GM21447 (cell line): ENCODE measurements around the gene WDR20.
"Not testable (repeated sequence)": the region's sequence is repeated elsewhere in the genome, so short reads cannot be mapped to it uniquely, and the experiment has no call there.

Source experiments
- ATAC-seq: cut with Tn5 transposase; IDR thresholded peaks from one replicate; pipeline ENCODE4 v1.9.1; 2021; ENCODE audit not compliant: unreplicated experiment

Gene WDR20

DNA sequence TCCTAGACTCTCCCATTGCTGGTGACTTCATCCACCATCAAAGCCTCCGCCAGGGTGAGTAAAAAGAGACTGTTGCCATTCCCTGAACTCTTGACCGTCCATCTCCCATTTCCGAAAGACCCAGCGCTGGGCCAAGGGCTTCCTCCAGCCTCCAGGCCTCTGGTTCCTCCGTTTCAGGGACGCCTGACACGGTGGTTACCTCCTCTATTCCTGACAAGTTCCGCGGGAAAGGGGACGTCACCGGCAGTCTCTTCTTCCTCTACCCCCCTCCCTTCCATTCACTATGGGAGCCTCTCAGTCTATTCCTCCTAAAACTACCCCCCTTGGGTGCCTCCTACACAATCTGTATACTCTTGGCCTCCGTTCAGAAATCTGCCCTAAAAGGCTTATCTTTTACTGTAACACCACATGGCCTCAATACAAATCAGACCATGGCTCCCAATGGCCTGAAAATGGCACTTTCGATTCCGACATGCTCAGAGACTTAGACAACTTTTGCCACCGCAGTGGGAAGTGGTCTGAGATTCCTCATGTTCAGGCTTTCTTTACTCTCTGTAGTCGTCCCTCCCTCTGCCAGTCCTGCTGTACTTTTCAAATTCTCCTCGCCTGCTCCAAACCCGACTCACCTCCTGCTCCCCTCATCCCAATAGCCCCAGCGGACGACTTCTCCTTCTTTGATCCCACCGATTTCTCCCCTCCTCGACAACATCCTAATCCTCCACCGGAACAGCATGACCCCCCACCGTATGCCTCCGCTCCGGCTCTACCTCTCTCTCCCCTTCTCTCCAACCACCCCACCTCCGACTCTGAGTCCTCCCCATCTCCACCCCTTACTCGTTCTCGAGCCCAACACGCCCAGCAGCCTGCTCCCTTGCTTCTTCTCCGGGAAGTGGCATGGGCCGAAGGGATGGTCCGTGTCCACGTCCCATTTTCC is 94.9 kb downstream of the WDR20 start:
- no peak for ATAC-seq

GRCh38 chr14:102235275-102235897 is 95.7 kb downstream of the WDR20 start:
- no peak for ATAC-seq

GRCh38 chr14:102236026-102236425 is 96.3 kb downstream of the WDR20 start:
- no peak for ATAC-seq

DNA sequence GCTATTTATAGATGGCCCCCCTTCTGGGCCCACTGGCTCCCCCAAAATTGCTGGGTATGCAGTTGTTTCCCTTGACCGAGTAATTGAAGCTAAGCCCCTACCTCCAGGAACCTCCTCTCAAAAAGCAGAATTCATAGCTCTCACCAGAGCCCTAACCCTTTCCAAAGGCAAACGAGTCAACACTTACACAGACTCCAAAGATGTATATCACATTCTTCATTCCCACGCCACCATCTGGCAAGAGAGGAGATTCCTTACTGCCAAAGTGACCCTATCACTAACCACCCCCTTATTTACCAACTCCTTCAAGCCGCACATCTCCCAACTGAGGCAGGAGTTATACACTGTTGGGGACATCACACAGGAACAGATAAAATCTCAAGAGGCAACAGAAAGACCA is 98.4 kb downstream of the WDR20 start:
- no peak for ATAC-seq

DNA sequence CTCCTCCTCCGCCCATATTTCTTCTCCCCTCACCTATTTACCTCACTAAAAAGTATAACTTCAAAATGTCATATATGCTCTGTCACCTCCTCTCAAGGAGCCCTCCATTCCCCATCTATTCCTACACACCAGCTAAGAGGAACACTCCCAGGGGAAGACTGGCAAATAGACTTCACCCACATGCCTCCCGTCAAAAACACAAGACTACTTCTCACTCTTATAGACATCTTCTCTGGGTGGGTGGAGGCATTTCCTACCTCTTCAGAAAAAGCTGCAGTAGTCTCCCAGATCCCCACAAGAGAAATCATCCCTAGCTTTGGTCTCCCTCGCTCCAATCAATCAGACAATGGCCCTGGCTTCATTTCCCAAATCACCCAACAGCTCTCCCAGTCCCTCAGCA is 99.1 kb downstream of the WDR20 start:
- no peak for ATAC-seq

GRCh38 chr14:102239231-102239630 is 99.5 kb downstream of the WDR20 start:
- ATAC-seq, result no peak

DNA sequence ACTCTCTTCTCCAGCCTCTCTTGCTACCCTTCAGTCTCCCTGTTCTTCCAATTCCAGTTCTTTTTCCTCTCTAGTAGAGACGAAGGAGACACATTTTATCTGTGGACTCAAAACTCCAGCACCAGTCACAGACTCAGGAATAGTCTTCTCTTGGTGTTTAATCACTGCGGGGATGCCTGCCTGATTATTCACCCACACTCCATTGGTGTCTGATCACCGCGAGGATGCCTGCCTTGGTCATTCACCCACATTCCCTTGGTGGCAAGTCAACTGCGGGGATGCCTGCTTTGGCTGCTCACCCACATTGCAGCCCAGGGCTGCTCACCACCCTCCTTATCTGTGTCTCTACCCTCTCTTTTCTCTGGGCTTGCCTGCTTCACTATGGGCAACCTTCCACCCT is 100.8 kb downstream of the WDR20 start:
- not testable (repeated sequence) for ATAC-seq

GRCh38 chr14:102241147-102241546 is 101.5 kb downstream of the WDR20 start:
- no peak for ATAC-seq

- not testable (repeated sequence) for ATAC-seq
These were observed 104.1 kb downstream of the WDR20 start for GRCh38 chr14:102243795-102244194.

DNA sequence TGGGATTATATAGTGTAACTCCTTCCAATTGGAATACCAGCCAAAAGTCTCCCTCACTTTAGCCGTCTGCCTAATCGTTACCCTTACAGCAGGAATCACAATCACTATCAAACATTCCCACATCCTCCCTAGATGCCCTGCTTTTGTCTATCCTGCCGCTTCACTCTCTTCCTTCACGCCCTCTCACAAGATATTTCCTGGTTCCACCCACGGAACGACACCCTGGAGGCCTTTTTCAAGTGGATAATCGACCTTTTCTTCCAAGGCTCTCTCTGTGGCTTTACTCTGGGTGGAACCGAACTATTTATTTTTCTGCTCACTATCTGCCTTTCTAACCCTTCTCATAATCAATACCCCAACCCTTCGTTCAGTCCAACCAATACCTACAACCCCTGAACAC is 106.4 kb downstream of the WDR20 start:
- ATAC-seq, result no peak

GRCh38 chr14:102248121-102248520 is 108.4 kb downstream of the WDR20 start:
- no peak for ATAC-seq

- no peak for ATAC-seq
These were observed 109.3 kb downstream of the WDR20 start for GRCh38 chr14:102249041-102249440.

DNA sequence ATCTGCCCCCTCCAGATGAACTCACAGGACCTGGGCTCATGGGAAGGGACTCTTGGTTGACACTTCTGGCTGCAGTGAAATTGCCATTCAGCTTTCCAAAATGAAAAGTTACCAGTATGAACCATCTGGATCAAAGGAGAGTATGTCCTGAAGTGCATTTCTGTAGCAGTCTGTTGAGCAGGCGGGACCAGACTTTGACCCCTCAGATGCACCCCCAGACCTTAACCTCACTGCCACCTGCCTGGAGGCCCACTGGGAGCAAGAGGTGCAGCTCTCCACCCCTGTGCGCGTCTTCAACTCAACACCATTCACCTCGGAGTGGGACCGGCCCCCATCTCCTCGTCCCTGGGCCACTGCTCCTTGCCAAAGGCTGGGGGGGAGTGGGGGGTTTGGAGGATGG is 110.3 kb downstream of the WDR20 start:
- no peak for ATAC-seq

DNA sequence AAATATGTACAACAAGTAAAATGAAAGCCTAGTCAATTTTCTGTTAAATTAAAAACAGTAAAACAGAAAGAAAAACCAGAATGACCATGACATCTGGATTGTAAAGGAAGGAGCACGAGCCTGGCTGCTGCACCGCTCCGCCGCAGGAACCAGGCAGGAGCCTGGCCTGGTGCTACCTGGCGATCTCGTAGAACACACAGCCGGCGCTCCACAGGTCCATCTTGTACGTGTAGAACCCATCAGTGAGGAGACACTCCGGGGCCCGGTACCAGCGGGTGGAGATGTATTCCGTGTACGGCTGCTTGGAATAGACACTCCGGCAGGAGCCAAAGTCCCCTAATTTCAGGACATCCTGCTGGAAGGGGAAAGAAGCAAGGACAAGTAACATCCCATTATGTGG is 110.9 kb downstream of the WDR20 start:
- no peak for ATAC-seq

GRCh38 chr14:102251161-102251560 is 111.5 kb downstream of the WDR20 start:
- no peak for ATAC-seq

DNA sequence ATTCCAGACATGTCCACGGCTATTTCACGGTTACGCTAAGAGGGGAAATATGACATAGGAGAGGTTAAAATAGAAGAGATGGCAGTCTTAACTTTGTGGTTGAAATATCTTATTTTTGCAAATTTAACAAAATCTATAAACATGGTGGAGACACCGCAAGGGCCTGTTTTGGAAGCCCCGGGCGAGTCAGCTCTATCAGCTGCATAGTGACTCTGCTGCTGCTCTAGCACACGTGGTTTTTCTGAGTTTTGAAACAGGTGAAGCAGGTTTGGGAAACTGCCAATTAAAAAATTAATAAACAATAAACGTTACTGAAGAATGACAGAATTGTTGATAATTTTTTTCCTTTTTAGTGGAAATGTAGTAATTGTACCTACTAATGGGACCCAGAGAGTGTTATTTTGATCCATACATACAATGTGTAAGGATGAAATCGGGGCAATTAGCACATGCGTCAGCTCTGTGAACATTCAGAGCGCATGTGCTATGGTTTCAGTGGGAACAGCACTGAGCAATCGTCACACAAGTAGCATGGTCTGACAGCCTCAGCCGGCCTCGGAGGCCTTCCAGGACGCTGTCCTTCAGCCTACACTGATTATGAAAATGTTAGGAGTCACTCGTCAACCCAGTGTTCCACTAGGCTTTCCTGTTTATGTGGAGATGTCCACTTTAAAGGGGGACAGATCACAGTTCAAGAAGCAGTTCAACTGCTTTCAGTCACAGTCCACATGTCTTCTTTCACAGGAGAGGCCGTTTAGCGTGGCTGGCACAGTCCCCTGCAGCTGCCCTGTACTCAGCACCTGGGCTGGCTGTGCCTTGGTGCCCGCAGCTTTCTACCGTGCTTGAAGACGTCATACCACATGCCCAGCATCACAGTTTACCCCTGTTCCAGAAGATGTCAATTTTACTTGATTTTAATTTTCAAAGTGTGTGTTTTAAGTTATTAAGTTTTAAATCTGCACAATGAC is 113.4 kb downstream of the WDR20 start:
- ATAC-seq, result no peak

GRCh38 chr14:102255401-102256190 is 115.9 kb downstream of the WDR20 start:
- ATAC-seq, result no peak

- no peak for ATAC-seq
These were observed 117.0 kb downstream of the WDR20 start for GRCh38 chr14:102256716-102257115.

DNA sequence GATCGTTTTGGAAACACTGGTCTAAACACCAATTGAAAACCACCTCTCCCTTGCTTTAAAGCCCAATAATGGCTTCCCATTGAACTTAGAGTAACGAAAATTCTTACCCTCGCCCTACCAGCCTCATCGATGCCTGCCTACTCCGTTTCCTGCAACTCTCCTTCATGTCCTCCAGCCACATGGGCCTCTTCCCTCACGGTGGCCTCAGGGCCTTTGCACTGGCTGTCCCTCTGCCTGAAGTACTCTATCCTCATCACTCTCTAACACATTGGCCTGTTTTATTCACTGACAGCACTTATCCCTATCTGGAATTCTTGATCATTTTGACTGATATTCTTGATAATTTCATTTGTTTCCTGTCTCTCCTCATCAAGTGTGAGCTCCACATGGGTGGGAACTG is 118.4 kb downstream of the WDR20 start:
- ATAC-seq, result no peak
